Stimulated activated naive B cell treated with anti-CD40 and anti-IgM and Interleukin-4, amounts not matched to agents 10 μg/mL and 1 μg/mL and 100 μg/mL, for 72 hours (primary cell): ENCODE results near the gene RNF225.
"Not testable (repeated sequence)": the region's sequence is repeated elsewhere in the genome, so short reads cannot be mapped to it uniquely, and the experiment has no call there.

ENCODE experiments used
- ATAC-seq, 2 donors: fragments of 150-1000 bp; cut with Tn5 transposase; replicated peaks; 2 replicates each; pipeline ENCODE4 v1.10.0; 2021; ENCODE audit warnings: moderate library complexity in 1 of 2
- DNase-seq: peaks from one replicate; pipeline ENCODE4 v3.0.0; 2021
- H3K27ac Mint-ChIP-seq: one replicate; pipeline ENCODE4 v1.8.0; 2022; ENCODE audit warnings: mild to moderate bottlenecking, mixed read lengths
- H3K27me3 Mint-ChIP-seq, 2 donors: one replicate each; pipeline ENCODE4 v1.8.0; 2022; ENCODE audit warnings: mixed read lengths in 2 of 2
- H3K36me3 Mint-ChIP-seq, 2 donors: one replicate each; pipeline ENCODE4 v1.8.0; 2022; ENCODE audit warnings: mixed read lengths in 2 of 2, mild to moderate bottlenecking in 1 of 2
- H3K4me1 Mint-ChIP-seq, 2 donors: one replicate each; pipeline ENCODE4 v1.8.0; 2022; ENCODE audit warnings: mixed read lengths in 2 of 2, mild to moderate bottlenecking in 1 of 2
- H3K4me3 Mint-ChIP-seq, 2 donors: one replicate each; pipeline ENCODE4 v1.8.0; 2022; ENCODE audit warnings: mild to moderate bottlenecking in 2 of 2, mixed read lengths in 2 of 2, moderate library complexity in 1 of 2
- H3K9me3 Mint-ChIP-seq, 2 donors: one replicate each; pipeline ENCODE4 v1.8.0; 2022; ENCODE audit warnings: mixed read lengths in 2 of 2, mild to moderate bottlenecking in 1 of 2

RNF225 gene

DNA sequence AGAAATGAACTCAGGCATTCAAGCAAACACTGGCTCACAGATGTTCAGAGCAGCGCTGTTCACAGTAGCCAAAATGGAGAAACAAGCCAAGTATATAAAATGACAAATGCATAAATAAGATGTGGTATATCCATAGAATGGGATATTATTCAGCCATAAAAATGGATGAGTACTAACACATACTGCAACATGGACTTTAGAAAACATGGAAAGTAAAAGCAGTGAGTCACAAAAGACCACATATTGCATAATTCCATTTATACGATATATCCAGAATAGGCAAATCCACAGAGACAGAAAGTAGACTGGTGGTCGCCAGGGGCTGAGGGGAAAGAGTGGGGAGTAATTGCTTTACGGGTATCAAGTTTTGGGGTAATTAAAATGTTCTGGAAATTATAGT lies 21.3 kb upstream of the RNF225 start:
- no peaks in the 10 kb centered on the region for H3K27me3 Mint-ChIP-seq
- no peak overlapping the region for H3K4me3 Mint-ChIP-seq
- H3K9me3 Mint-ChIP-seq: no peaks in the 10 kb centered on the region
- ATAC-seq (no peak), DNase-seq (no peak)
- H3K4me1 Mint-ChIP-seq: peaks cover 2 to 5% of the 10 kb centered on the region in 2 donors
- H3K27ac Mint-ChIP-seq: no peak overlapping the region
- H3K36me3 Mint-ChIP-seq: peaks cover 4 to 5% of the 10 kb centered on the region in 2 donors

DNA sequence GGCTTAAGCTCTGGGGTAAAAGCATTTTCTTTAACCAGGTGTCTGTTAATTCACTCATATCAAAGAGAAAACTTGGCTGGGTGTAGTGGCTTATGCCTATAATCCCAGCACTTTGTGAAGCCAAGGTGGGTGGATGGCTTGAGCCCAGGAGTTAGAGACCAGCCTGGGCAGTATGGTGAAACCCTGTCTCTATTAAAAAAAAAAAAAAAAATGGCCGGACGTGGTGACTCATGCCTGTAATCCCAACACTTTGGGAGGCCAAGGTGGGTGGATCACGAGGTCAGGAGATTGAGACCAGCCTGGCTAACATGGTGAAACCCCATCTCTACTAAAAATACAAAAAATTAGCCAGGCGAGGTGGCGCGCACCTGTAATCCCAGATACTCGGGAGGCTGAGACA lies 18.7 kb upstream of the RNF225 start:
- not testable (repeated sequence) for H3K9me3 Mint-ChIP-seq, H3K27me3 Mint-ChIP-seq, ATAC-seq, H3K4me3 Mint-ChIP-seq, H3K27ac Mint-ChIP-seq, DNase-seq, H3K36me3 Mint-ChIP-seq
- H3K4me1 Mint-ChIP-seq: peaks cover 13 to 15% of the 10 kb centered on the region in 2 donors

DNA sequence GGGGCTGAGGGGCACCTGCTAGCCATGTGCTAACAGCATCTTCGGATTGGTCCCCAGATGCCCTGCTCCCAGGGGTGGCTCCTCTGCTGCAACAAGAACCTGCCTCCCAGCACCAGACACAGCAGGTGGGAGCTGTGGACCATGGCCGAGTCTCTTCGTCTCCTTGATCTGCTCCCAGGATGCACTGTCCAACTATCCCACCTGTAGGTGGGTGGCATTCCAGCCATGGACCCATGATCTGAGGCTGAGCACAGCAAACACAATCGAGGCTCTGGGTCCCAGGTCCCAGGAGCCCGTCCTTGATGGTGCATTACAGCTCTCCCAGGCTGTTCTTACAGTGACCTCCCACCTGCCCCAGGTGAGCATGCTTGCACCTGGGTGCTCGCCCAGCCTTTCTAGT lies 16.2 kb upstream of the RNF225 start:
- no peaks in the 10 kb centered on the region for H3K9me3 Mint-ChIP-seq
- peak overlapping the region; percentile 97 for H3K27ac Mint-ChIP-seq
- peaks cover 20 to 24% of the 10 kb centered on the region in 2 donors for H3K4me1 Mint-ChIP-seq
- no peaks in the 10 kb centered on the region for H3K27me3 Mint-ChIP-seq
- H3K36me3 Mint-ChIP-seq: peaks cover 3 to 6% of the 10 kb centered on the region in 2 donors
- DNase-seq: no peak
- no peak for ATAC-seq
- H3K4me3 Mint-ChIP-seq: peak overlapping the region; percentile 91 to 94

DNA sequence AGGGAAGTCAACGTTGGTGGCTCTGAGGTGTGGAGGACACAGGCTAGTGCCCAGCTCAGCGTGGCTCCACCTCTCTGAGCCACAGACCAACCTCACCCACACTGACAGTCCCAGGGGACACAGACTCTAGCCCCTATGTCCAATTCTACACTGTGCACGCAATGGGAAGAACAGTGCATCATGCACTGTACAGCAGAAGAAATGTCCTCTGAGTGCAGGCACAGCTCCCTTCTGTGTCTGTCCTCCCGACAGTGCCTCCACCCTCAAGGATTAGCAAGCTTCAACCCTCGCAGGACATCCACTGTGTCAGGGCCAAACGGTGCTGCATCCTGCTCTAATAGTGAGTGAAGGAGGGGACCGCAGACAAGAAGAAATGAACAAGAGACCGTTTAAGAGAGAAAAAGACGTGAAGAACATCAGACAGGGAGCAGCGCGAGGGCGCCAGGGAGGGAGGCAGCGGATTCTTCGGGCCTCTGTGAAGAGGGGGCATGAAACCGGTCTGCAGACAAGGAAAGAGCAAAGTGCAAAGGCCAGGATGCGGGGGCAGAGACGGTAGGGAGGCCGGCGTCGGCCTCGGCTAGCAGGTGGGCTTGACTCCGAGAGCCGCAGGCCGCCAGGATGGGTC lies 15.3 kb upstream of the RNF225 start:
- peak in 1 of 2 donors; percentile 9 for ATAC-seq
- Mint-ChIP-seq H3K9me3 (no peaks in the 10 kb centered on the region), H3K4me3 (peak overlapping the region; percentile 91 to 94), H3K27me3 (no peaks in the 10 kb centered on the region), H3K27ac (peak overlapping the region; percentile 97), H3K36me3 (peaks cover 4 to 6% of the 10 kb centered on the region in 2 donors), H3K4me1 (peaks cover 20 to 25% of the 10 kb centered on the region in 2 donors)
- no peak for DNase-seq

DNA sequence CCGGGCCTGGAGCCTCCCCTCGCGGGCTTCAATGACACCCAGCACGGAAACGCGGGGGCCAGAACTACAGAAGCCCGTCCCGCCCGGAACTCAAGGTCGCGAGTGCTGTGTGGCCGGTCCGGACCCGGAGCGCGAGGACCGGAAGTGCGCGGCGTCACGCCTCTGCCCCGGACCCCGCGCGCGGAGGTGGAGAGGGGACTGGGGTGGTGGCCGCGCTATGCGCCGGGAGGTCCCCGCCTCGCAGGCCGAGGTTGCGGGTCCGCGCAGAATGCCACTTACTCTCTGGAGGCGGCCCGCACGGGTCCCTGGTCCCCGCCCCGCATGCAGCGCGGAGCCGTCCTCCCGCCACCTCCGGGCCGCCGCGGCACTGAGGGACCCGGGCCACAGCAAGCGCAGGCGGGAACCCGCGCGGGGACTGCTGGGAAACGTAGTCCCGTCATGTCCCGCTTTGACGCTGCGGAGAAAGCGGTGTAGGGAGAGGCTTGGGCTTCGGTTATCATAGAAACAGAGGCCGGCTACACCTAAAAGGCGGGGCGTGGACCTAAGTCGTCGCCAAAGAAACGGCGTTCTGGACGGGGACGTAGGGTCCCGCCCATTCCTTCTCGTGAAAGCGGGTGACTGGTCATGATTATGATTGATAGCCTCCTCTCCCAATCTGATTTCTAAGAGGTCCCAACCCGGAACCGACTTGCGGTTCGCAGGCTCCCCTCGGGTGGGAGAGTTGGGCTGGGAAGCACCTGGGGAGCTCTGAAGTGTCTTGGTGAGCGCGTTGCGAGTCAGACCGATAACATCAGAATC lies 14.6 kb upstream of the RNF225 start, which contains the start of gene ZNF837:
Gene ZNF837 (minus strand): TSS at position 369 of the 798 bp plus-strand sequence. CDS start 11,698 bp downstream, outside the sequence.
- peak within 1 kb of the TSS; percentile 97 for H3K27ac Mint-ChIP-seq
- peak; percentile 83 to 86 for ATAC-seq
- peaks cover 26 to 32% of the 10 kb centered on the region in 2 donors for H3K4me1 Mint-ChIP-seq
- DNase-seq: peak; percentile 99
- H3K27me3 Mint-ChIP-seq: no peaks in the 10 kb centered on the region
- H3K4me3 Mint-ChIP-seq: peak within 1 kb of the TSS; percentile 91 to 94
- H3K36me3 Mint-ChIP-seq: peaks cover 4 to 6% of the 10 kb centered on the region in 2 donors
- no peaks in the 10 kb centered on the region for H3K9me3 Mint-ChIP-seq

DNA sequence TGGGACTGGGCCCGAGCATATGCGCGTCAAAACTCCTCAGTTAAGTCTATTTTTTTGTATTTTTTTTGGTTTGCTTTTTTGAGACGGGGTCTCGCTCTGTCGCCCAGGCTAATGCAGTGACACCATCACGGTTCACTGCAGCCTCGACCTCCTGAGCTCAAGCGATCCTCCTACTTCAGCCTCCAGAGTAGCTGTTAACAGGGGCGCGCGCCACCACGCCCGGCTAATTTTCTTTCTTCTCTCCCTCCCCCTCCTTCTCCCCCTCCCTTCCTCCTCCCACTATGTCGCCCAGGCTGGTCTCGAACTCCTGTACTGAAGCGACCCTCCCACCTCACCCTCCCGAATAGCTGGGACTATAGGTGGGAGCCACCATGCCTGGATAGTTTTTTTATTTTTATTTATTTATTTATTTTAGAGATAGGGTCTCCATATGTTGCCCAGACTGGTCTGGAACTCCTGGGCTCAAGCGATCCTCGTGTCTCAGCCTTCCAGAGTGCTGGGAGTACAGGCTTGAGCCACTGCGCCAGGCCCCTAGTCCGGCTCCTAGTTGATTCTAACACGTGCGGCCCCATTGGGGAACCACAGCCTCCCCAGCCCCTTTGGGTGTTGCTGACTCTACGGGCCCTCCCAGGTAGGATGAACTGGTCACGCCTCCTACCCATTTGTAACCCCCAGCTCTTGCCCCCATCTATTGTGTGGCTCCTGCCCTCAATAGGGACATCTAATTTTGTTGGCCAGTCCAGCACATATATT lies 13.8 kb upstream of the RNF225 start:
- Mint-ChIP-seq H3K27ac (peak overlapping the region; percentile 97), H3K9me3 (no peaks in the 10 kb centered on the region), H3K27me3 (no peaks in the 10 kb centered on the region), H3K4me1 (peaks cover 27 to 39% of the 10 kb centered on the region in 2 donors), H3K4me3 (peak overlapping the region; percentile 91 to 94), H3K36me3 (peaks cover 4 to 11% of the 10 kb centered on the region in 2 donors)
- no peak for DNase-seq
- no peak for ATAC-seq

DNA sequence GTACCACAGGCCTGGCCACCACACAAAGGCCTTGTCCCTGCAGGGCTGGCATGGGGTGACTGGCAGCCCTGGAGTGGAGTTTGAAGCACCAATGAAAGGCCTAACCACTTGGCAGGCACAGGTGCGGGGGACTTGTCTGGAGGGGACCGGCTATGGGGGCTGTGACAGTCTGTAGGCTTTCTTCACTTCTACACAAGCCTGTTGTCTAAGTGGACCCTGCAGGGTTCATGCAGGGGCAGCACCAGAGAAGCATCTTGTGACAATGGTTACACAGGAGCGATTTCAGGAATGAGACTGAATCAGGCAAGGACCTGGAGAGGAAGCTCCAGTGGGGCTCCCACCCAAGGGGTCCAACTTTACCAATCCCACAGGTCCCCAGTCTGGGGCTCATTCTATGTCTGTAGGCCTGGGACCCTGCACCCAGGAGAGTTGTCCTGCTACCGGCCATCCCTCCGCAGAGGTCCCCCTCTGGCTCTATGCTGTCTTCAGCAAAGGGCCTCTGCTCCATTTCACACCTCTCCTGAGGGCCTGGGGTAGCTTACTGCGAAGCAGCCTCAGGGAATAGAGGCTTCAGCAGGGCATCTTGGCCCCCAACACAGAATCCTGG lies 12.4 kb upstream of the RNF225 start:
- H3K27ac Mint-ChIP-seq: no peak overlapping the region
- H3K27me3 Mint-ChIP-seq: no peaks in the 10 kb centered on the region
- DNase-seq: no peak
- H3K4me3 Mint-ChIP-seq: no peak overlapping the region
- H3K9me3 Mint-ChIP-seq: no peaks in the 10 kb centered on the region
- H3K4me1 Mint-ChIP-seq: peaks cover 30 to 50% of the 10 kb centered on the region in 2 donors
- H3K36me3 Mint-ChIP-seq: peaks cover 12 to 20% of the 10 kb centered on the region in 2 donors
- ATAC-seq: no peak

DNA sequence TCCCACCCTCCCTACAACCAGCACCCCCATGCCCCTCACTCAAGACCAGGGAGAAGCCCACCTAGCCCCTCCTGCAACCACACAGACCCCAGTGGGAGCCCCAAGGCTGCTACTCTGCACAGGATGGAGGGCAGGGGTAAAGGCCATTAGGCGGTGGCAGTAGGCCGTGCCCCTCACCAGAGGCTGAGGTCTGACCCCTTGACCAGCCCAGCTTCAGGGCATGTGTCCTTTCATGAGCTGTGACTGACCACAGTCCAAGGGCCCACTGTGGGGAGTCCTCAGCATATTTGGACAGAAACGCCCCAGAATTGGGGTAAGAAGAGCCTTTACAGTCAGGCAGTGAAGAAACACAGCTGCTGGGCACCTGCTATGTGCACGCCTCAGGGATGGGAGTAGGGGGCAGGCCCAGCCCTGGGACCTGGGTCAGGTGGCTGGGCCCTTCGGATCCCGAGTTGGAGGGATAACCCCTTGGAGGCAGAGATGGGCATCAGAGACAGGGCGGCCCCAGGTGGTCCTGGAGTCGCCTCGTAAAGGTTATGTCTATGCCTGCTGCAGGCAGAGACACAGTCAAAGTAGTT lies 10.1 kb upstream of the RNF225 start:
- Mint-ChIP-seq H3K36me3 (peaks cover 18 to 31% of the 10 kb centered on the region in 2 donors), H3K27me3 (no peaks in the 10 kb centered on the region), H3K4me1 (peaks cover 19 to 52% of the 10 kb centered on the region in 2 donors), H3K4me3 (peak overlapping the region; percentile 91 to 96), H3K27ac (peak overlapping the region; percentile 98), H3K9me3 (no peaks in the 10 kb centered on the region)
- no peak for ATAC-seq
- DNase-seq: no peak

DNA sequence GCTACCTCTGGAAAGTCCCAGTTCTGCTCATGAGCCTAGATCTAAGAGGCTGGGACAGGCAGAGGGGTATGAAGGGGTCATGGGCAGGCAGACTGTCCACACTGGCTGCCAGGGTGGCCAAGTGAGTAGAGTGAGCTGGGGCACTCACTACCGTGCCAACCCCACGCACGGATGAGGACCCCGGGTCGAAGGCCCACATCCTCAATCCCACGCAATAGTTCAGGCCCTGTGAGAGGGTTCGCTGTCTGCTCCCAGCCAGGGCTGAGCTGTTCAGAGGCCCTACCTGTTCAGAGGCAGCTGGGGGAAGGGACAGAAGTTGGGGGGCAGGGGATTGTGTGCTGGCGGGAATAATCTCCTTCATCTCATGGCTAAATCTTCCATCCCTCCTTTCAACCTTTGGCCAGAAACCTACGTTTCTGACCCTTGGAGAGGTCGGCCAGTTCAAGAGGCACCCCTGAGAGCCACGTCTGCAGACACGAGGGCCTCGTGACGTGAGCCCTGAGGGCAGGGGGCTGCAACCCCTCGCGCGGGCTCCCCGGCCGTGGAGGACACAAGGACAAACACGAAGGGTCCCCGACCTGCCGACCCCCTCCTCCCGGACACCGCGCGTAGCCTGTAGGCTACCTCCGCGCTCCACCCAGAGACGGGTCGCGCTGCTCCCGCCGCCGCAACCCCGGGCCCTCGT lies 9.4 kb upstream of the RNF225 start:
- H3K36me3 Mint-ChIP-seq: peaks cover 24 to 38% of the 10 kb centered on the region in 2 donors
- DNase-seq (no peak), ATAC-seq (peak; percentile 0 to 12)
- peak overlapping the region; percentile 91 to 96 for H3K4me3 Mint-ChIP-seq
- peaks cover 22 to 58% of the 10 kb centered on the region in 2 donors for H3K4me1 Mint-ChIP-seq
- H3K27me3 Mint-ChIP-seq: no peaks in the 10 kb centered on the region
- peak overlapping the region; percentile 98 for H3K27ac Mint-ChIP-seq
- no peaks in the 10 kb centered on the region for H3K9me3 Mint-ChIP-seq

DNA sequence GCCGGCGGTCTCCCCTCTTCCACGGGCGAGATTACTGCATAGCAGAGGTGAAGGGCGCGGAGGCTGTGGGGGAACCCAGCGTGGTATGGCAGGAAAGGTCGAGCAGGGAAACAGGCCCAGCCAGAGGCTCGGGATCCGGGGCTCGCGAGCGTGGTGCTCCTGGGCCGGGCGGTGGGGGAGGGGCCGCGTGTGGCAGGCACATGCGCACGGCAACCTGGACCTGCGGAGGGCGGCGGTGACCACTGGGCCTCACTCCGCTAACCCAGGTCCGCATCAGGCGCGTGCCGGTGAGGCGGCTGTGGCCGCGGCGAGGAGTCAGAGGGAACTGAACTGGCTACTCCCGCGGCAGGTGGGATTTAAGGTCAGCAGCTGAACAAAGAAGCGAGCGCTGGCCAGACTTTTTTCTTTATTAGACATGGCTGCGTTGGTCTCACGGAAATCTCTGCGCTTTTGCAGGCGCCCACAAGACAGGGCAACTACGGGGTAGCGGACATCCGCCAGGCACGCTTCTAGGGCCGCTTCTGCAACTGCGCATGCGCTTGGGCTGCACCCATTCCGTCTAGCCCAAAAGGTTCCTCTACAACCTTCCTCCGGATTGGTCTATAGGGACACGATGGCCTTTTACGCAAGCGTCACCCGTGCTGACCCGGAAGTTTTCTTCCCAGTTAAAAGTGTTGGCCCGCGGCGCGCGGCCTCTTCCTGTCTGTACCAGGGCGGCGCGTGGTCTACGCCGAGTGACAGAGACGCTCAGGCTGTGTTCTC lies 8.7 kb upstream of the RNF225 start, which contains the start of gene RPS5:
Gene RPS5 (plus strand): TSS at position 694 of the 762 bp plus-strand sequence. CDS start 869 bp downstream, outside the sequence.
- peaks cover 21 to 58% of the 10 kb centered on the region in 2 donors for H3K4me1 Mint-ChIP-seq
- DNase-seq: peak; percentile 96
- H3K27me3 Mint-ChIP-seq: no peaks in the 10 kb centered on the region
- H3K9me3 Mint-ChIP-seq: no peaks in the 10 kb centered on the region
- H3K36me3 Mint-ChIP-seq: peaks cover 24 to 40% of the 10 kb centered on the region in 2 donors
- peak within 1 kb of the TSS; percentile 91 to 96 for H3K4me3 Mint-ChIP-seq
- peak; percentile 90 to 92 for ATAC-seq
- peak within 1 kb of the TSS; percentile 98 for H3K27ac Mint-ChIP-seq

DNA sequence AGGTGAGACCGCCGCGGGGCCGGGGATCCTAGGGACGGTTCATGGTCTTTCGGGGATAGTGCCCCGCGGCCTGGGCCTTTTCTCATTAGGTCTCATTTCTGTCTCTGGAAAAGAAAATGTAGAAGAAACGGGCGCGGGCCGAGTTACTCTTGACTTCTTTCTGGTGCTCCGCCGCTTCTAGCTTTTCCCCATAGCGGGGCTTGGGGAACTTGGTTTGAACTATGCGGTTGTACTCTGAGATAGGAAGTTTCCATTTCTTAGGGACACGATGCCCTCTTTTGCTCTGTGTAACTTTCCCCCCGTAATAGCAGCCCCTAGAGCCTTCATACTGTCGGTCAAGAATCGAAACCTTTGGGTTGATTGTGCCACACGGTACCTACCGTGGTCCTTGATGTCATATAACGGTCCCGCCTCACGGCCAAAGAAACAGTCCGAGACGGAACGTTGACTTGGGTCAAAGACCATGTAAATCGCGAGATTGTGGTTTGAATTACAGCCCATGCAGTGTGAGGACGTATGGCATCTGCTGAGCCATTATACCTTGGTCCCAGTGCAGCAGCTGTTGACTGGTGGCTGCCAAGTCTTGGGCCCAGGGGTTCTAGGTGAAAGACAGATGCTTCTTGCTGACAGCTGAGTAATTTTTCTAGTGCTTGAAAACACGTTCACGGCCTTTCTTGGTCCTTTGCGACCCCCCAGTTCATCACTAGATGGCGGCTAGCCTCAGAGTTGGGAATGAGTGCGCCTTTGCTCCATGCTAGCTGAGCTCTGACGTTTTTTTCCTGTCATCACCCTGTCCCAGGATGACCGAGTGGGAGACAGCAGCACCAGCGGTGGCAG lies 7.9 kb upstream of the RNF225 start:
- DNase-seq: no peak
- Mint-ChIP-seq H3K4me3 (peak overlapping the region; percentile 91 to 96), H3K27me3 (no peaks in the 10 kb centered on the region), H3K9me3 (no peaks in the 10 kb centered on the region), H3K4me1 (peaks cover 18 to 50% of the 10 kb centered on the region in 2 donors), H3K36me3 (peaks cover 24 to 45% of the 10 kb centered on the region in 2 donors), H3K27ac (peak overlapping the region; percentile 98)
- peak in 1 of 2 donors; percentile 7 for ATAC-seq

DNA sequence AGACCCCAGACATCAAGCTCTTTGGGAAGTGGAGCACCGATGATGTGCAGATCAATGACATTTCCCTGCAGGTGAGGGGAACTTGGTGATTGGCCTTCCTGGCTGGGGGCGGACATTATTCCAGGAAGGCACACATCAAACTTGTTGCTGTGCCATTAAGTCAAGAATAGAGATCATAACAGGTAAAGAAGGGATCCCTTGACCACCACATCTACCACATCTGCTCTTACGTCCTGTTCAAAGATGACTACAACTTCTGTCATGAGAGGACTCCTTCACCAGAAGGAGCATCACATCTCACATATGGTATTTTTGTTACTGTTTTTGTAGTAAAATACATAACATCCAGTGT lies 7.3 kb upstream of the RNF225 start:
- H3K27ac Mint-ChIP-seq: peak overlapping the region; percentile 98

More for the DNA sequence above, 7.3 kb upstream of the RNF225 start:
- Mint-ChIP-seq H3K27me3 (no peaks in the 10 kb centered on the region), H3K9me3 (no peaks in the 10 kb centered on the region), H3K4me1 (peaks cover 22 to 51% of the 10 kb centered on the region in 2 donors), H3K4me3 (peak overlapping the region; percentile 91 to 96), H3K36me3 (peaks cover 29 to 51% of the 10 kb centered on the region in 2 donors)
- no peak for ATAC-seq
- no peak for DNase-seq
